ENCODE data around the gene MB. TPM values are rescaled to one million over a fixed set of nuclear protein-coding genes. Genes with fewer than 3 reads are reported as not detected.
A peak's percentile ranks its signal among the peaks of the same experiment; 100 is the strongest.

The MB gene
- total RNA-seq, 1 experiment from 2014 or later: 1.5 TPM

GRCh38 chr22:35643991-35644390 lies 26.9 kb upstream of the MB start:
- H3K9me3 ChIP-seq (ENCODE audit: control insufficient read depth in 1 of 2, insufficient read depth in 1 of 2, low read depth in 1 of 2, low read length in 2 of 2): no peaks in the 10 kb centered on the region
- no peaks in the 10 kb centered on the region for H3K79me2 ChIP-seq (ENCODE audit: insufficient read depth, low read length)
- H3K4me2 ChIP-seq (ENCODE audit: low read length): peak overlapping the region; percentile 20
- intact Hi-C loops (cut with micrococcal nuclease): no loop called here
- 0 out of 4 replicates have a peak overlapping the region, but pooled peaks of 1 of the 2 experiments have one; percentile 0 for H3K4me3 ChIP-seq (replicated peaks in 1 of 2; ENCODE audit: low read depth in 1 of 2, low read length in 2 of 2)
- H3K27ac ChIP-seq (ENCODE audit: low read depth, low read length): no peak overlapping the region
- POLR2A ChIA-PET: no interaction called here
- H4K20me1 ChIP-seq (ENCODE audit: insufficient read depth): no peaks in the 10 kb centered on the region
- no peak for TF ChIP-seq EGR1 (IDR thresholded peaks at IDR 0.05; ENCODE audit: low read depth)
- TF ChIP-seq POLR2A (IDR thresholded peaks at IDR 0.05; ENCODE audit: borderline replicate concordance, extremely low read depth, insufficient read depth, insufficient read length): no peak
- TF ChIP-seq, protein P1, sequence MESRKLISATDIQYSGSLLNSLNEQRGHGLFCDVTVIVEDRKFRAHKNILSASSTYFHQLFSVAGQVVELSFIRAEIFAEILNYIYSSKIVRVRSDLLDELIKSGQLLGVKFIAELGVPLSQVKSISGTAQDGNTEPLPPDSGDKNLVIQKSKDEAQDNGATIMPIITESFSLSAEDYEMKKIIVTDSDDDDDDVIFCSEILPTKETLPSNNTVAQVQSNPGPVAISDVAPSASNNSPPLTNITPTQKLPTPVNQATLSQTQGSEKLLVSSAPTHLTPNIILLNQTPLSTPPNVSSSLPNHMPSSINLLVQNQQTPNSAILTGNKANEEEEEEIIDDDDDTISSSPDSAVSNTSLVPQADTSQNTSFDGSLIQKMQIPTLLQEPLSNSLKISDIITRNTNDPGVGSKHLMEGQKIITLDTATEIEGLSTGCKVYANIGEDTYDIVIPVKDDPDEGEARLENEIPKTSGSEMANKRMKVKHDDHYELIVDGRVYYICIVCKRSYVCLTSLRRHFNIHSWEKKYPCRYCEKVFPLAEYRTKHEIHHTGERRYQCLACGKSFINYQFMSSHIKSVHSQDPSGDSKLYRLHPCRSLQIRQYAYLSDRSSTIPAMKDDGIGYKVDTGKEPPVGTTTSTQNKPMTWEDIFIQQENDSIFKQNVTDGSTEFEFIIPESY (IDR thresholded peaks at IDR 0.05; ENCODE audit: extremely low read depth, insufficient replicate concordance, low read length): no peak
- no peak for TF ChIP-seq ZNF274 (IDR thresholded peaks at IDR 0.05; ENCODE audit: low read depth, low read length)
- TF ChIP-seq, protein P2, sequence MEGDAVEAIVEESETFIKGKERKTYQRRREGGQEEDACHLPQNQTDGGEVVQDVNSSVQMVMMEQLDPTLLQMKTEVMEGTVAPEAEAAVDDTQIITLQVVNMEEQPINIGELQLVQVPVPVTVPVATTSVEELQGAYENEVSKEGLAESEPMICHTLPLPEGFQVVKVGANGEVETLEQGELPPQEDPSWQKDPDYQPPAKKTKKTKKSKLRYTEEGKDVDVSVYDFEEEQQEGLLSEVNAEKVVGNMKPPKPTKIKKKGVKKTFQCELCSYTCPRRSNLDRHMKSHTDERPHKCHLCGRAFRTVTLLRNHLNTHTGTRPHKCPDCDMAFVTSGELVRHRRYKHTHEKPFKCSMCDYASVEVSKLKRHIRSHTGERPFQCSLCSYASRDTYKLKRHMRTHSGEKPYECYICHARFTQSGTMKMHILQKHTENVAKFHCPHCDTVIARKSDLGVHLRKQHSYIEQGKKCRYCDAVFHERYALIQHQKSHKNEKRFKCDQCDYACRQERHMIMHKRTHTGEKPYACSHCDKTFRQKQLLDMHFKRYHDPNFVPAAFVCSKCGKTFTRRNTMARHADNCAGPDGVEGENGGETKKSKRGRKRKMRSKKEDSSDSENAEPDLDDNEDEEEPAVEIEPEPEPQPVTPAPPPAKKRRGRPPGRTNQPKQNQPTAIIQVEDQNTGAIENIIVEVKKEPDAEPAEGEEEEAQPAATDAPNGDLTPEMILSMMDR (IDR thresholded peaks at IDR 0.05 in 2 of 3, conservative IDR thresholded peaks at IDR 0.05 in 1 of 3; ENCODE audit: borderline replicate concordance in 1 of 3, insufficient read depth in 1 of 3, low read depth in 2 of 3, low read length in 2 of 3): no peak
- no peak for TF ChIP-seq ATF3 (IDR thresholded peaks at IDR 0.05)
- no peak for TF ChIP-seq CBX3 (IDR thresholded peaks at IDR 0.05; ENCODE audit: low read depth)
- no TSS peak for BruUV-seq (replicated peaks)
- no peak overlapping the region for H3K9ac ChIP-seq (ENCODE audit: low read length)
- H3K27me3 ChIP-seq (ENCODE audit: insufficient read depth, low read length): no peaks in the 10 kb centered on the region
- no peaks in the 10 kb centered on the region for H3K36me3 ChIP-seq (ENCODE audit: control insufficient read depth in 1 of 2, insufficient read depth in 2 of 2, low read length in 2 of 2)
- no peak overlapping the region for H2AFZ ChIP-seq (ENCODE audit: low read depth, low read length, poor library complexity, severe bottlenecking)
- ATAC-seq (peak; percentile 13; the same call in 1 of the 2 replicates), DNase-seq (ENCODE audit: low read depth, low spot score) (no peak)
- H3K9me2 ChIP-seq (ENCODE audit: insufficient read depth): no peaks in the 10 kb centered on the region
- H3K4me1 ChIP-seq (ENCODE audit: control insufficient read depth in 1 of 2, insufficient read depth in 2 of 2, low read length in 2 of 2): peaks cover 20 to 37% of the 10 kb centered on the region in 2 experiments
- RAD21 ChIA-PET (ENCODE audit: low non-redundant PET in 1 of 2, low total read pairs in 2 of 2, uncharacterized antibody in 2 of 2, unreplicated experiment in 2 of 2): no interaction called here
- CTCF ChIA-PET: no interaction called here
